Measurements from ENCODE around the gene OR6C75.
"Not testable (repeated sequence)": the region's sequence is repeated elsewhere in the genome, so short reads cannot be mapped to it uniquely, and the experiment has no call there.

OR6C75 gene

DNA sequence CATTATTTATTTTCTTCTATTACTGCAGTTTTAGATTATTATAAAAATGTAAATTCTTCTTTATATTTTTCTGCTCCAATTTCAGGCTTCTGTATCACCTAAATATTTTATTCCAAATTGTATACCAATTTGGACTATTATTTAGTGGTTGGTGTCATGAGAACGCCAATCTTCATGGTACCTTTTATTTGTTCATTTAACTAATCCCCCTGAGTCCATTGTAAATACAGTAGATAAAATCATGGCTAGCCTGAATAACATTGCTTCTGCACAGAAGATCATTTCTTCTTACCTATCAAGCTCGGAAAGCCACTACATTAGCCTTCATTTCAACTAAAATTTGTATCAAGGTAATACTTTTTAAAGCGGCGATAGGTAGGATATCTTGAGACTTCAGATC is at the start of gene OR6C75:
OR6C75 (plus strand) TSS at position 301 of the 400 bp plus-strand sequence. CDS start 2,136 bp downstream, outside the sequence.
- DNase-seq (ENCODE audit: low read depth in 1 of 2, low spot score in 1 of 2) = no peak

- DNase-seq (ENCODE audit: low read depth in 1 of 2, low spot score in 1 of 2) = no peak
Measured at GRCh38 chr12:55314043-55314442, 48.7 kb upstream of the OR6C75 start, which contains the start of gene OR6C1. Gene OR6C1, plus strand, starts transcription at chr12:55314343. Its CDS starts 6,257 bp downstream, at chr12:55320600.

GRCh38 chr12:55320201-55320600 is 42.6 kb upstream of the OR6C75 start:
- DNase-seq (ENCODE audit: low read depth in 1 of 2, low spot score in 1 of 2) = no peak

GRCh38 chr12:55325801-55326200 is 37.0 kb upstream of the OR6C75 start:
- not testable (repeated sequence) for DNase-seq (ENCODE audit: low read depth in 1 of 2, low spot score in 1 of 2)

- no peak for DNase-seq (ENCODE audit: low read depth in 1 of 2, low spot score in 1 of 2)
Measured at GRCh38 chr12:55330446-55330845, 32.3 kb upstream of the OR6C75 start, which contains the start of gene OR6C3. Gene OR6C3, plus strand, starts transcription at chr12:55330746. Its CDS starts 955 bp downstream, at chr12:55331701.

DNA sequence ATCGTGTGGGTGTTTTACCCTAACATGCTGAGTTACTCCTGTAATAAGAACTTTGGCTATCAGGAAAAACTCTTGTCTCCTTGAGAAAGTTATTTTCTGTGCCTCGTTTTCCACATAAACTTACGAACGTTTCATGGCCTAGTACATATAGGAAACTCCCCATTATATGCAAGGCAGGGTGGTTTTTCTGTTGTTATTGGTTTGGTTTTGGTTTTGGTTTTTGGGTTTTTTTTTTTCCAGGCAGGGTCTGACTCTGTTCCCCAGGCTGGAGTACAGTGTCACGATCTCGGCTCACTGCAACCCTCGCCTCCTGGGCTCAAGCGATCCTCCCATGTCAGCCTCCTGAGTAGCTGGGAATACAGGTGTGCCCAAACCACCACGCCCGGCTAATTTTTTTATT is 26.8 kb upstream of the OR6C75 start:
- DNase-seq (ENCODE audit: low read depth in 1 of 2, low spot score in 1 of 2) = no peak

DNA sequence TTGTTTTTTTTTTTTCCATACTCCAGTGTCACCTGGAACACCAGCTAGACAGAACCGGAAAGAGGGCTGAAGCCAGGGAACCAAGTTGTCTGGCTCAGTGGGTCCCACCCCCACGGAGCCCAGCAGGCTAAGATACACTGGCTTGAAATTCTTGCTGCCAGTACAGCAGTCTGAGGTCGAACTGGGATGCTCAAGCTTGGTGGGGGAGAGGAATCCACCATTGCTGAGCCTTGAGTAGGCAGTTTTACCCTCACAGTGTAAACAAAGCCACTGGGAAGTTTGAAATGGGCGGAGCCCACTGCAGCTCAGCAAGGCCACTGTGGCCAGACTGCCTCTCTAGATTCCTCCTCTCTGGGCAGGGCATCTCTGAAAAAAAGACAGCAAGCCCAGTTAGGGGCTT is 7.4 kb upstream of the OR6C75 start:
- DNase-seq (ENCODE audit: low read depth in 1 of 2, low spot score in 1 of 2) = not testable (repeated sequence)

- no peak for DNase-seq (ENCODE audit: low read depth in 1 of 2, low spot score in 1 of 2)
Measured at GRCh38 chr12:55365086-55365485, 2.3 kb downstream of the OR6C75 start.

- DNase-seq (ENCODE audit: low read depth in 1 of 2, low spot score in 1 of 2) = no peak
Measured at GRCh38 chr12:55372521-55372920, 9.7 kb downstream of the OR6C75 start.

DNA sequence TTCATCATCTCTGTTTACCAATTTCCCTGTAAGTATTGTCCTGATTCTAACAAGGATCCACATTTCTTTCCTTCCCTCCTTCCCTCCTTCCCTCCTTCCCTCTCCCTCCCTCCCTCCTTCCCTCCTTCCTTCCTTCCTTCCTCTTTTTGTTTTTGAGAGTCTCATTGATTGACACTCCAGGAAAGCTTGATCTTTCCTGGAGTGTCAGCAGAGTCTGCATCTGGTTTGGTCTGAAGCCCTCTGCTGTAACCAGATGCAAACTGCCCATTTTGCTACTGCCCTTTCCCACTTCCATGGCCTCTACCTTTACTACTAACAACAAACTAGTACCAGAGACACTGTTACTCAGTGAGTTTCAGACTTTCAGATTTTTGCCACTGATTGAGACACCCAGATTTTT is 23.1 kb downstream of the OR6C75 start:
- no peak for DNase-seq (ENCODE audit: low read depth in 1 of 2, low spot score in 1 of 2)

- DNase-seq (ENCODE audit: low read depth in 1 of 2, low spot score in 1 of 2) = no peak
Measured at GRCh38 chr12:55392032-55392795, 29.4 kb downstream of the OR6C75 start.

DNA sequence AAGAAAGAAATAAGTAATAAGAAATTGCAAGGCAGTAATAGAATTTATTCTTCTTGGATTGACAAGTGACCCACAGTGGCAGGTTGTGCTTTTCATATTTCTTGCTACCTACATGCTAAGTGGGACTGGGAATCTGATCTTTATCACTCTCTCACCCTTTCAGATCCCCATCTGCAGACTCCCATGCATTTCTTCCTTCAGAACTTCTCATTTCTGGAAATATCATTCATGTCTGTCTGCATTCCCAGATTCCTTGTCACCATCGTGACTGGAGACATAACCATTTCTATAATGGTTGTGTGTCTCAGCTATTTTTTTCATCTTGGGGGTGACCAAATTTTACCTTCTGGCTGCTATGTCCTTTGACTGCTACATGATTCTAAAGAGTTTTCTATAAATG is 33.6 kb downstream of the OR6C75 start:
- DNase-seq (ENCODE audit: low read depth in 1 of 2, low spot score in 1 of 2) = no peak

- no peak for DNase-seq (ENCODE audit: low read depth in 1 of 2, low spot score in 1 of 2)
Measured at GRCh38 chr12:55400229-55400628, 37.5 kb downstream of the OR6C75 start, which contains the start of gene OR6C65. Gene OR6C65, plus strand, starts transcription at chr12:55400529. Its CDS starts 0 bp downstream, at chr12:55400529.

DNA sequence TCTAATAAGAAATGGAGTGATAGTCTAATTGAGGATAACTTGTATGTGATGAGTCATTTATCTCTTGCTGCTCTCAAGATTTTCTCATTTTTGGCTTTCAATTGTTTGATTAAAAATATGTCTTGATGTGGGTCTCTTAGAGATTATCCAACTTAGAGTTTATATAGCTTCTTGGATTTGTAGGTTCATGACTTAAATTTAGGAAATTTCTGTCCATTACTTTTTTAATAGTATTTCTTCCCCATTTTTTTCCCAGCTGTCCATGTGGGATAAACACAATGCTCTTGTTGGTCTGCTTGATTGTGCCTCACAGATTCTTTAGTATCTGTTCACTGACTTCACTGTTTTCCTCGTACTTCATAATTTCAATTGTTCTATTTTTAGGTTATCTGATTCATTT is 45.1 kb downstream of the OR6C75 start:
- DNase-seq (ENCODE audit: low read depth in 1 of 2, low spot score in 1 of 2) = no peak

DNA sequence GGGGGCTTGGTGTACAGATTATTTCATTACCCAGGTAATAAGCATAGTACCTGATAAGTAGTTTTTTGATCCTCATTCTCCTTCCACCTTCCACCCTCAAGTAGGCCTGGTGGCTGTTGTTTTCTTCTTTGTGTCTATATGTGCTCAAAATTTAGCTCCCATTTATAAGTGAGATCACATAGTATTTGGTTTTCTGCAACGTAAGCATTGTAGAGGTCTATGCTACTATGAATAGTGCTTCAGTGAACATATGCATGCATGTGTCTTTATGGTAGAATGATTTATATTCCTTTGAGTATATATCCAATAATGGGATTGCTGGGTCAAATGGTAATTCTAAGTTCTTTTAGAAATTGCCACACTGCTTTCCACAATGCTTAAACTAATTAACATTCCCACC is 46.4 kb downstream of the OR6C75 start:
- DNase-seq (ENCODE audit: low read depth in 1 of 2, low spot score in 1 of 2) = not testable (repeated sequence)

DNA sequence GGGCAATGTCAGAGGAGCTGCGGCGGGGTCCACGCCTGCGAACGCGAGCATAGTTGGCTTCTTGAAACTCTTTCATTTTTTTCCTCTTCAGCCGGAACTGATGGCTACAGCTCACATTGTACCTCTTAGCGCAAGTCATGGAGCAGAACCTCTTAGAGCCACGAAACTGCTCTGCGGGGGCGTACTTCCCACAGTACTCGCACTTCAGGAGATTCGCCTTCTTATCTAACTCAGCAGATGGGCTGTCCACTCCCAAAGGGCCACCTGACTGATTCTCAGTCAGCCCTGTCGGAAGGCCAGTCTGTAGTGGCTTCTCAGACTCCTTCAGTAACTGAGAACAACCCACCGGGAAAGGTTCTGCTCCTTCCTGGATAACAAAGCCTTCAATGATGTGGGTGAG is 49.4 kb downstream of the OR6C75 start:
- DNase-seq (ENCODE audit: low read depth in 1 of 2, low spot score in 1 of 2) = not testable (repeated sequence)

DNA sequence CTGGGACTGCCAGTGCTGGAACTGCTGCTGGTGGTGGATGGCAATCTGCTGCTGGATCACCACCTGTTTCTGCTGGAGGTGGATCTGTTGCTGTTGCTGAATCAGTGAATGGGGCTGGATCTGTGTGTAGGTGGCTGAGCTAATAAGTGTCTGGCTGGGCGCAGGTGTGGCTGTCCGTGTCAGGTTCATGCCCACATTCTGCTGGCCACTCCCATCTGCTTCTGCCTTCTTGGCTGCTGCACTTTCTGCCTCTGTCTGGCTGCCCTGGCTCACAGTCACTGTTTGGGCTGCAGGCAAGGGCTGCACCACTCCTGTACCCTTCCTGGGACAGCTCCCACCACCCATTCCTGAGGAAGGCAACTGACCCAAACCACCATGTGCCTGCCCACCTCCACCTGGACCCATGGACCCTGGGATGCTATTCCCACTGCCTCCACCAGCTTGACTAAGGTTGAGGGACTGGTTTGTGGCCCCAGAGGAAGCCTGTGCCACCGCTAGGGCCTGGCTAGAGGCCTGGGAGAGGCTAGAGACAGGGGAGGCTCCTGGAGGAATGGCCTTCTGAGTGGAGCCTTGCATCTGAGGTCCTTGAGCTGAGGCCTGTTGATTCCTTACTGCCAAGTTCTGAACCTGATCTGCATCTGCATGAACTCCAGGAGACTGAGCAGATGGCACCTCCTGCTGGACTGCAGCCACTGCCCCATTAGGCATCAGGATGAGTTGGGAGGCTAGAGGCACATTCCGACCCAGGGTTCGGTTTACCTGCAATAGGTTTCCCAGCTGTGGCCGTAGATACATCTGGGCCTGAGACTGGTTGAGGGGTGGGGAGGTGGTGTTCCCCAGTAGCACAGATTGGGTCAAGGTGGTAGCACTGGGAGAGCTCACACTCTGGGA is 51.0 kb downstream of the OR6C75 start:
- DNase-seq (ENCODE audit: low read depth in 1 of 2, low spot score in 1 of 2) = not testable (repeated sequence)

GRCh38 chr12:55414396-55414823 is 51.6 kb downstream of the OR6C75 start:
- not testable (repeated sequence) for DNase-seq (ENCODE audit: low read depth in 1 of 2, low spot score in 1 of 2)

DNA sequence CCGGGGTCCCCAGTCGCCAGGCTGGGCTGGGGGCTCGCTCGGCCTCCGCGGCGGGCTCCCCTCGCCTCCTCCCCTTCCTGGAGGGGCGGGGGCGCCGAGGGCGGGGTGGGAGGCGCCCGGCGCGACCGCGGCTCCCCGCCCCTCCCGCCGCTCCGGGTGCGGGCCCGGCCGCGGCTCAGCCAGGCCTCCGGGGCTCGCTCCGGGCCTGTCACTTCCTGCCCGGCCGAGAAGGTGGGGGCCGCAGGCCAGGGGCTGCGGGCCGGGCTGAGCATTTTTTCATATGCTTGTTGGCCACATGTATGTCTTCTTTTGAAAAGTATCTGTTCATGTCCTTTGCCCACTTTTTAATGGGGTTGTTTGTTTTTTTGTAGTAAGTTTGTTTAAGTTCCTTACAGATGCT is 52.1 kb downstream of the OR6C75 start:
- DNase-seq (ENCODE audit: low read depth in 1 of 2, low spot score in 1 of 2) = not testable (repeated sequence)

DNA sequence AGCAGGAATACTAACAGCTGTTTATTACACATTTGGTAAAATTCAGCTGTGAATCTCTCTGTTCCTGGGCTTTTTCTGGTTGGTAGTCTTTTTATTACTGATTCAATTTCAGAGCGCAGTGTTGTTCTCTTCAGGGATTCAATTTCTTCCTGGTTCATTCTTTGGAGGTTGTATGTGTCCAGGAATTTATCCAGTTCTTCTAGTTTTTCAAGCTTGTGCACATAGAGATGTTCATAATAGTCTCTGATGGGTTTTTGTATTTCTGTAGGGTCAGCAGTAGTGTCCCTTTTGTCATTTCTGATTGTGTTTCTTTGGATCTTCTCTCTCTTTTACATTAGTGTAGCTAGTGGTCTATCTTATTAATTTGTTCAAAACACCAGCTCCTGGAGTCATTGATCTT is 54.2 kb downstream of the OR6C75 start:
- DNase-seq (ENCODE audit: low read depth in 1 of 2, low spot score in 1 of 2) = no peak

Data from stimulated activated CD4-positive, alpha-beta T cell treated with anti-CD3 and anti-CD28 coated beads, Interleukin-15, amount 100 ng/mL, for 1 hour (primary cell).